Uterus (tissue), 2 donors: ENCODE data around the gene P2RX5.

Source experiments
- POLR2A ChIP-seq, 2 donors: fragments of 450-650 bp; IDR thresholded peaks; one replicate each; pipeline ENCODE4 v1.6.1; 2016; ENCODE audit warnings: antibody characterized with exemption in 2 of 2, mild to moderate bottlenecking in 1 of 2, moderate library complexity in 1 of 2
- TF ChIP-seq, protein P1 (sequence below), 4 experiments: fragments of 200-600 bp in 2 of 4; fragments of 450-650 bp in 2 of 4; sonication (generic) in 2 of 4; IDR thresholded peaks; one replicate each; pipeline ENCODE4 v1.5.1; 2016 to 2019; ENCODE audit warnings: antibody characterized with exemption in 4 of 4, mild to moderate bottlenecking in 2 of 4, moderate library complexity in 1 of 4

DNA sequence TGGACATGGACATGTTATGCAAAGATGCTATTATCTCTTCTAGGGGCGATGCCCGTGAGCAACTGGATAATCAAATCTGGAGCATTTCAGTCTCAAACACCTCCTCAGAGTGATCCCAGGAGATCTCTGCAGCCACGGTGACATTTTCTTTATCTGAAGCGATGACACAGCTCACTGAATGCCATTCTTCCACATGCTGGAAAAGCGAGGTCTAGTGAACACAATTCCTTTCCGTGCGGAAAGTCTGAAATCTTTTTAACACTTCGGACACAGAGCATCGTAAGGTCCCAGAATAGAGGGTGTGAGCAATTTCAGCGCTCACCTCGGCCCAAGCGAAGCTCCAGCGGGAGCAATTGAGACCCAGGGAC is 27.2 kb upstream of the P2RX5 start:
- TF ChIP-seq, protein P1, sequence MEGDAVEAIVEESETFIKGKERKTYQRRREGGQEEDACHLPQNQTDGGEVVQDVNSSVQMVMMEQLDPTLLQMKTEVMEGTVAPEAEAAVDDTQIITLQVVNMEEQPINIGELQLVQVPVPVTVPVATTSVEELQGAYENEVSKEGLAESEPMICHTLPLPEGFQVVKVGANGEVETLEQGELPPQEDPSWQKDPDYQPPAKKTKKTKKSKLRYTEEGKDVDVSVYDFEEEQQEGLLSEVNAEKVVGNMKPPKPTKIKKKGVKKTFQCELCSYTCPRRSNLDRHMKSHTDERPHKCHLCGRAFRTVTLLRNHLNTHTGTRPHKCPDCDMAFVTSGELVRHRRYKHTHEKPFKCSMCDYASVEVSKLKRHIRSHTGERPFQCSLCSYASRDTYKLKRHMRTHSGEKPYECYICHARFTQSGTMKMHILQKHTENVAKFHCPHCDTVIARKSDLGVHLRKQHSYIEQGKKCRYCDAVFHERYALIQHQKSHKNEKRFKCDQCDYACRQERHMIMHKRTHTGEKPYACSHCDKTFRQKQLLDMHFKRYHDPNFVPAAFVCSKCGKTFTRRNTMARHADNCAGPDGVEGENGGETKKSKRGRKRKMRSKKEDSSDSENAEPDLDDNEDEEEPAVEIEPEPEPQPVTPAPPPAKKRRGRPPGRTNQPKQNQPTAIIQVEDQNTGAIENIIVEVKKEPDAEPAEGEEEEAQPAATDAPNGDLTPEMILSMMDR (IDR thresholded peaks at IDR 0.05) = no peak
- no peak for TF ChIP-seq POLR2A (IDR thresholded peaks at IDR 0.05)
